ENCODE results near the gene PPIL3.

GRCh38 chr2:200861617-200862155 is 27.2 kb downstream of the PPIL3 start:
- no peak for TF ChIP-seq CTCF (IDR thresholded peaks at IDR 0.05 in 8 of 11, conservative IDR thresholded peaks at IDR 0.05 in 3 of 11)
- TF ChIP-seq POLR2A (IDR thresholded peaks at IDR 0.05) = no peak
